ENCODE results near the gene SLC5A1. TPM values are rescaled to one million over a fixed set of nuclear protein-coding genes. Genes with fewer than 3 reads are reported as not detected.

The SLC5A1 gene
- total RNA-seq, 3 donors from 2014 or later = 1.3 to 5.3 TPM; not detected in 1

GRCh38 chr22:32005453-32005852 lies 37.6 kb upstream of the SLC5A1 start:
- Histone ChIP-seq H3K4me1 (no peaks in the 10 kb centered on the region), H3K9me3 (no peaks in the 10 kb centered on the region), H3K27me3 (no peaks in the 10 kb centered on the region), H3K4me3 (no peak overlapping the region), H3K27ac (no peak overlapping the region), H3K36me3 (no peaks in the 10 kb centered on the region)
- TF ChIP-seq POLR2AphosphoS5 (IDR thresholded peaks at IDR 0.05) (no peak), POLR2A (IDR thresholded peaks at IDR 0.05) (no peak), CTCF (IDR thresholded peaks at IDR 0.05) (no peak)
- intact Hi-C loops (cut with DNase I; ENCODE audit: low total_unique reads) = no loop called here
- no peak for DNase-seq (ENCODE audit: low spot score in 2 of 2)

GRCh38 chr22:32013200-32013599 lies 29.9 kb upstream of the SLC5A1 start:
- no peak overlapping the region for H3K4me3 ChIP-seq
- intact Hi-C loops (cut with DNase I; ENCODE audit: low total_unique reads) = no loop called here
- no peaks in the 10 kb centered on the region for H3K27me3 ChIP-seq
- no peak for TF ChIP-seq POLR2AphosphoS5 (IDR thresholded peaks at IDR 0.05)
- no peak for TF ChIP-seq POLR2A (IDR thresholded peaks at IDR 0.05)
- no peak for TF ChIP-seq CTCF (IDR thresholded peaks at IDR 0.05)
- DNase-seq (ENCODE audit: low spot score in 2 of 2) = no peak
- peaks cover 19 to 24% of the 10 kb centered on the region in 2 donors for H3K9me3 ChIP-seq
- no peaks in the 10 kb centered on the region for H3K4me1 ChIP-seq
- no peaks in the 10 kb centered on the region for H3K36me3 ChIP-seq
- H3K27ac ChIP-seq = no peak overlapping the region

- no peak for TF ChIP-seq POLR2A (IDR thresholded peaks at IDR 0.05)
- TF ChIP-seq CTCF (IDR thresholded peaks at IDR 0.05) = no peak
- no peak for TF ChIP-seq POLR2AphosphoS5 (IDR thresholded peaks at IDR 0.05)
- intact Hi-C loops (cut with DNase I; ENCODE audit: low total_unique reads) = no loop called here
- H3K27ac ChIP-seq = no peak overlapping the region
- H3K4me1 ChIP-seq = no peaks in the 10 kb centered on the region
- no peak for DNase-seq (ENCODE audit: low spot score in 2 of 2)
- peaks cover 19 to 24% of the 10 kb centered on the region in 2 donors for H3K9me3 ChIP-seq
- no peak overlapping the region for H3K4me3 ChIP-seq
- no peaks in the 10 kb centered on the region for H3K27me3 ChIP-seq
- H3K36me3 ChIP-seq = no peaks in the 10 kb centered on the region
These were observed 27.0 kb upstream of the SLC5A1 start for GRCh38 chr22:32016081-32016480.

GRCh38 chr22:32018056-32018455 lies 25.0 kb upstream of the SLC5A1 start:
- intact Hi-C loops (cut with DNase I; ENCODE audit: low total_unique reads) = no loop called here
- Histone ChIP-seq H3K9me3 (peaks cover 8 to 16% of the 10 kb centered on the region in 2 donors), H3K27me3 (no peaks in the 10 kb centered on the region), H3K36me3 (no peaks in the 10 kb centered on the region), H3K4me1 (no peaks in the 10 kb centered on the region), H3K27ac (no peak overlapping the region), H3K4me3 (no peak overlapping the region)
- TF ChIP-seq POLR2AphosphoS5 (IDR thresholded peaks at IDR 0.05) = no peak
- DNase-seq (ENCODE audit: low spot score in 2 of 2) = no peak

- Histone ChIP-seq H3K36me3 (no peaks in the 10 kb centered on the region), H3K27ac (no peak overlapping the region), H3K27me3 (no peaks in the 10 kb centered on the region), H3K4me3 (no peak overlapping the region), H3K9me3 (no peaks in the 10 kb centered on the region), H3K4me1 (no peaks in the 10 kb centered on the region)
- DNase-seq (ENCODE audit: low spot score in 2 of 2) = no peak
- TF ChIP-seq CTCF (IDR thresholded peaks at IDR 0.05) (no peak), POLR2A (IDR thresholded peaks at IDR 0.05) (no peak), POLR2AphosphoS5 (IDR thresholded peaks at IDR 0.05) (no peak)
- intact Hi-C loops (cut with DNase I; ENCODE audit: low total_unique reads) = no loop called here
These were observed 22.9 kb upstream of the SLC5A1 start for GRCh38 chr22:32020117-32020516.

GRCh38 chr22:32021716-32022115 lies 21.3 kb upstream of the SLC5A1 start:
- intact Hi-C loops (cut with DNase I; ENCODE audit: low total_unique reads) = no loop called here
- DNase-seq (ENCODE audit: low spot score in 2 of 2) = no peak
- TF ChIP-seq POLR2AphosphoS5 (IDR thresholded peaks at IDR 0.05) (no peak), CTCF (IDR thresholded peaks at IDR 0.05) (no peak), POLR2A (IDR thresholded peaks at IDR 0.05) (no peak)
- Histone ChIP-seq H3K36me3 (no peaks in the 10 kb centered on the region), H3K27ac (no peak overlapping the region), H3K4me3 (no peak overlapping the region), H3K4me1 (no peaks in the 10 kb centered on the region), H3K27me3 (no peaks in the 10 kb centered on the region), H3K9me3 (no peaks in the 10 kb centered on the region)
